ENCODE measurements around the gene FRS2. TPM values are rescaled to one million over a fixed set of nuclear protein-coding genes. Genes with fewer than 3 reads are reported as not detected.

Gene FRS2
- total RNA-seq, 1 experiment from 2014 or later: 47.1 TPM

- no peak for DNase-seq (ENCODE audit: low read depth)
Measured at GRCh38 chr12:69623970-69624369, 153.8 kb downstream of the FRS2 start.

- no peak for DNase-seq (ENCODE audit: low read depth)
Measured at GRCh38 chr12:69627501-69627900, 157.3 kb downstream of the FRS2 start.

Other genes with a start within 250 kb of the FRS2 start
- gene CPSF6, start 230.8 kb upstream of the FRS2 start, total RNA-seq (2014; rRNA removed): 18.4 and 26.8 TPM in 2 replicates
- not detected in 2 replicates for gene LYZ, start 122.0 kb upstream of the FRS2 start, total RNA-seq (2014; rRNA removed)
- 39.9 and 48.4 TPM in 2 replicates for gene YEATS4, start 110.6 kb upstream of the FRS2 start, total RNA-seq (2014; rRNA removed)
- gene CCT2, start 115.1 kb downstream of the FRS2 start, total RNA-seq (2014; rRNA removed): 338 and 371 TPM in 2 replicates
- gene LRRC10, start 140.5 kb downstream of the FRS2 start, total RNA-seq (2014; rRNA removed): not detected in 2 replicates
- 1.0 and 2.4 TPM in 2 replicates for gene BEST3, start 228.9 kb downstream of the FRS2 start, total RNA-seq (2014; rRNA removed)

Measured in LHCN-M2 (cell line).